Measurements from ENCODE around the gene GPC3. TPM values are rescaled to one million over a fixed set of nuclear protein-coding genes. Genes with fewer than 3 reads are reported as not detected.
"Not testable (repeated sequence)": the region's sequence is repeated elsewhere in the genome, so short reads cannot be mapped to it uniquely, and the experiment has no call there.

Gene GPC3
- total RNA-seq, 4 donors from 2014 or later: 1.4 to 5.8 (median 2.7) TPM

GRCh38 chrX:133723930-133724329, 261.5 kb downstream of the GPC3 start:
- DNase-seq: no peak

DNA sequence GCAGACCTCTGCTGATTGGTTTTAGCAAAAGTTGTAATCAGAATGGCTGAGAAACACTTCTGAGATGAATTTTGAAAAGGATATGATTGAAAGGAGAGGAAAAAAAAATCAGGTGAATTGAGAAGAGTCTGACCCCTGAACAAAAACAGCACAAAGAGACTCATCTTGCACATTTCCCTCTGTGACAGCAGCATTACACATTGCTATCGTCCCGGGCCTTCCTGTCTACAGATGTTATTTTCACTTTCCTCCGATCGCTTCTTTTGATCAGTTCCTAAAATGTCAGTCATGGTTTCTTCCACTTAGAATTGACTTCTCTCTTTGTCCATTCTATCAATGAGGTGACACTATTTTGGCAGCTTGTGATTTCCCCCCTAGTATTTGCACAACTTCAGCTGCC, 262.6 kb downstream of the GPC3 start:
- intact Hi-C loops (cut with DNase I; ENCODE audit: low total_unique reads): no loop called here
- H3K36me3 ChIP-seq: no peaks in the 10 kb centered on the region
- no peaks in the 10 kb centered on the region for H3K9me3 ChIP-seq
- H3K27me3 ChIP-seq: peaks cover 0 to 1% (median 0%) of the 10 kb centered on the region in 3 donors
- DNase-seq (no peak), ATAC-seq (no peak)
- H3K27ac ChIP-seq: no peak overlapping the region
- H3K4me1 ChIP-seq: no peaks in the 10 kb centered on the region
- no peak for TF ChIP-seq CTCF (IDR thresholded peaks at IDR 0.05 in 4 of 5, conservative IDR thresholded peaks at IDR 0.05 in 1 of 5)
- TF ChIP-seq POLR2A (IDR thresholded peaks at IDR 0.05): no peak
- in situ Hi-C loops (cut with MboI; ENCODE audit: low sequenced_read_pairs in 4 of 4): no loop called here
- H3K4me3 ChIP-seq: no peak overlapping the region

More at GRCh38 chrX:133723930-133724329, 261.5 kb downstream of the GPC3 start:
- Histone ChIP-seq H3K27ac (no peak overlapping the region), H3K27me3 (no peaks in the 10 kb centered on the region), H3K4me3 (no peak overlapping the region), H3K4me1 (no peaks in the 10 kb centered on the region), H3K9me3 (no peaks in the 10 kb centered on the region), H3K36me3 (no peaks in the 10 kb centered on the region)
- TF ChIP-seq POLR2A (IDR thresholded peaks at IDR 0.05) (no peak), CTCF (IDR thresholded peaks at IDR 0.05 in 4 of 5, conservative IDR thresholded peaks at IDR 0.05 in 1 of 5) (no peak)
- intact Hi-C loops (cut with DNase I; ENCODE audit: low total_unique reads) (no loop called here), in situ Hi-C loops (cut with MboI; ENCODE audit: low sequenced_read_pairs in 4 of 4) (no loop called here)
- ATAC-seq: no peak

DNA sequence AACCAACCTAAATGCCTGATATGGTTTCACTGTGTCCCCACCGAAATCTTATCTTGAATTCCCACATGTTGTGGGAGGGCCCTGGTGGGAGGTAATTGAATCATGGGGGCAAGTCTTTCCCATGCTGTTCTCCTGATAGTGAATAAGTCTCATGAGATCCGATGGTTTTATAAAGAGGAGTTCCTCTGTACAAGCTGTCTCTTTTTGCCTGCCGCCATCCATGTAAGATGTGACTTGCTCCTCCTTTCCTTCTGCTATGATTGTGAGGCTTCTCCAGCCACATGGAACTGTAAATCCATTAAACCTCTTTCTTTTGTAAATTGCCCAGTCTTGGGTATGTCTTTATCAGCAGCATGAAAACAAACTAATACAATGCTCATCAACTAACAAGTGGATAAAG, 265.1 kb downstream of the GPC3 start:
- intact Hi-C loops (cut with DNase I; ENCODE audit: low total_unique reads); in situ Hi-C loops (cut with MboI; ENCODE audit: low sequenced_read_pairs in 4 of 4): not testable (repeated sequence)

GRCh38 chrX:133715715-133716114, 269.7 kb downstream of the GPC3 start:
- no peak for ATAC-seq
- intact Hi-C loops (cut with DNase I; ENCODE audit: low total_unique reads): no loop called here
- H3K27me3 ChIP-seq: peaks cover 0 to 6% (median 0%) of the 10 kb centered on the region in 3 donors
- no peaks in the 10 kb centered on the region for H3K9me3 ChIP-seq
- in situ Hi-C loops (cut with MboI; ENCODE audit: low sequenced_read_pairs in 4 of 4): no loop called here
- no peak overlapping the region for H3K27ac ChIP-seq
- H3K4me3 ChIP-seq: no peak overlapping the region
- H3K36me3 ChIP-seq: no peaks in the 10 kb centered on the region
- TF ChIP-seq POLR2A (IDR thresholded peaks at IDR 0.05) (no peak), CTCF (IDR thresholded peaks at IDR 0.05 in 4 of 5, conservative IDR thresholded peaks at IDR 0.05 in 1 of 5) (no peak)
- H3K4me1 ChIP-seq: no peaks in the 10 kb centered on the region
- no peak for DNase-seq

More for the DNA sequence above, 265.1 kb downstream of the GPC3 start:
- H3K4me1 ChIP-seq, H3K4me3 ChIP-seq, DNase-seq, ATAC-seq, H3K9me3 ChIP-seq, H3K27me3 ChIP-seq, H3K27ac ChIP-seq, H3K36me3 ChIP-seq: not testable (repeated sequence)

GRCh38 chrX:133709501-133709900, 275.9 kb downstream of the GPC3 start:
- no peaks in the 10 kb centered on the region for H3K9me3 ChIP-seq
- in situ Hi-C loops (cut with MboI; ENCODE audit: low sequenced_read_pairs in 4 of 4) (no loop called here), intact Hi-C loops (cut with DNase I; ENCODE audit: low total_unique reads) (no loop called here)
- H3K27ac ChIP-seq: no peak overlapping the region
- no peak overlapping the region for H3K4me3 ChIP-seq
- DNase-seq (no peak), ATAC-seq (no peak)
- H3K27me3 ChIP-seq: peaks cover 0 to 3% (median 0%) of the 10 kb centered on the region in 3 donors
- TF ChIP-seq POLR2A (IDR thresholded peaks at IDR 0.05) (no peak), CTCF (IDR thresholded peaks at IDR 0.05 in 4 of 5, conservative IDR thresholded peaks at IDR 0.05 in 1 of 5) (no peak)
- H3K4me1 ChIP-seq: no peaks in the 10 kb centered on the region
- H3K36me3 ChIP-seq: no peaks in the 10 kb centered on the region
